GM19324 (cell line): ENCODE data around the gene WDR33.

Experiments used
- ATAC-seq: cut with Tn5 transposase; IDR thresholded peaks from one replicate; pipeline ENCODE4 v1.9.1; 2021; ENCODE audit warnings: mild to moderate bottlenecking, moderate library complexity; ENCODE audit not compliant: unreplicated experiment, low FRiP score

WDR33 gene

GRCh38 chr2:127726158-127726880 is 84.7 kb downstream of the WDR33 start:
- ATAC-seq = no peak

DNA sequence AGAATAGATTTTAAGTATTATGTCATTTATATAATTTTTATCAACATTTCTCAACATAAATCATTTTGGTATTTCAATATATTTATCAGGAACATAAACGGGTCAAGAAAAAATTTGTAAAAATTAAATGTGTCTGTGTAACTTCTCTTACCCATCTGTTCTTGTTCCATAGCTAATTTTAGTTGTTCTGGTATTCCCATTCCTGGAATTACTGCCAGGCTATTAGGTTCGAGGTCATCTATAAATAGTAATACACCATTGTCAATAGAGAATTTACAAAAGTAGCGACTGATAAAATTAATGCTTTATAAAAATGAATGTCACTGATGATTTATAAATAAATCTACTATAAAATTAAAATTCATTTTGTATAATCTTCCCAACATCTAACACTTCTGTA is 88.2 kb downstream of the WDR33 start:
- ATAC-seq = no peak

DNA sequence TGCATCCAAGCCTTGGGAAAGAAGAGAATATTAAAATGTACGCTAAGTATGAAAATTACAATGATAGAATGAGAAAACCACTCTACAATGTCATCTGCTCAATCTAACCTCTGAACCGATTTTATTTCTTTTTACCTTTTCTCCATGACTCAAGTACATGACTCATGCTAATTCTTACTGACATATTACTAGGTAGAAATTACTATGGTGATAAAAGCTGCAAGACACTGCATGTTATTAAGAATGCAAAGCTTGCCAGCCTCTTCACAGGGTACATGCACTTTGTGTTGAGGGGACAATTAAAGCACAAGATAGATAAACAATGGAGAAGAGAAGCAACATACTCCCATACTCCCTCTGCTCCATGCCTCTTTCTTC is 89.0 kb downstream of the WDR33 start:
- no peak for ATAC-seq

DNA sequence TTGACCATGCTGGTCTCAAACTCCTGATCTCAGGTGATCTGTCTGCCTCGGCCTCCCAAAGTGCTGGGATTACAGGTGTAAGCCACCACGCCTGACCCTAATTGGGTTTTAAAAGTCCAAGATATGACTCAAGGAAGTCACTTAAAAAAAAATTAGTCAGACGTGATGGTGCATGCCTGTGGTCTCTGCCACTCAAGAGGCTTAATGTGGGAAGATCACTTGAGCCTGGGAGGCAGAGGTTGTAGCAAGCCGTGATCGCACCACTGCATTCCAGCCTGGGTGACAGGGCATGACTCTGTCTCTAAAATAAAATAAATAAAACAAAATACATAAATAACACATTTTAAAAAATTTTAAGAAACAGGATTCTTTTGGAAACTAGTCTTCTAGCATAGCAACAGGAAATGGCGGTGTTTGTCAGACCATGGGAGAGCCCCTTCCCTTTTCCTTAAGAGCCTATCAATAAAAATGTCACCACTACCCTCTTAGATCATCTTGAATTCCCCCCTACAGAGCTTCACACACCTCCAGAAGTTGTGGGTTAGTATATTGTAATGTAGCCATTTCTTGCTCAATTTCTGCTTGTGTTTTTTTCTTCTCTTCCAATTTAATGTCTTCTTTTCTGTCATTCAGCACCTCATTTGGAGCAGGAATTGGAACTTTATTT is 89.5 kb downstream of the WDR33 start:
- no peak for ATAC-seq

- no peak for ATAC-seq
Measured at GRCh38 chr2:127719301-127720218, 91.4 kb downstream of the WDR33 start.

DNA sequence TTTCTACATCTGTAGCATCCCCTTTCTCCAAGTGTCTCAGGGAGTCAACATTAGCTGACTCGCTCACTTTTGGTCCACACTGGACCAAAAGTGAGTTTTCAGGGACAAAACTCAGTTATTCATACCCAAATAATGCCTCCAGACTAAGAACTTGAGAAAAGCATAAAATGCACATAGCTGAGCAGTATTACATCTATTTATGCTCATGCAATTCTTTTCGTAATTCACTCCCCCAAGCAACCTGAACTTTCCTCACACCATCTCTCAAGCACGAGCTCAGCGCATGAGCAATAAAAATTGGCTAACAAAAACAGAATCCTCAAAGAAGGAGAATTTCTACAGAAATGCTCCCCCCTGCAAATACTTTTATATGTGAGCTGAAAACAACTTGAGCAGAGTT is 92.7 kb downstream of the WDR33 start:
- no peak for ATAC-seq

DNA sequence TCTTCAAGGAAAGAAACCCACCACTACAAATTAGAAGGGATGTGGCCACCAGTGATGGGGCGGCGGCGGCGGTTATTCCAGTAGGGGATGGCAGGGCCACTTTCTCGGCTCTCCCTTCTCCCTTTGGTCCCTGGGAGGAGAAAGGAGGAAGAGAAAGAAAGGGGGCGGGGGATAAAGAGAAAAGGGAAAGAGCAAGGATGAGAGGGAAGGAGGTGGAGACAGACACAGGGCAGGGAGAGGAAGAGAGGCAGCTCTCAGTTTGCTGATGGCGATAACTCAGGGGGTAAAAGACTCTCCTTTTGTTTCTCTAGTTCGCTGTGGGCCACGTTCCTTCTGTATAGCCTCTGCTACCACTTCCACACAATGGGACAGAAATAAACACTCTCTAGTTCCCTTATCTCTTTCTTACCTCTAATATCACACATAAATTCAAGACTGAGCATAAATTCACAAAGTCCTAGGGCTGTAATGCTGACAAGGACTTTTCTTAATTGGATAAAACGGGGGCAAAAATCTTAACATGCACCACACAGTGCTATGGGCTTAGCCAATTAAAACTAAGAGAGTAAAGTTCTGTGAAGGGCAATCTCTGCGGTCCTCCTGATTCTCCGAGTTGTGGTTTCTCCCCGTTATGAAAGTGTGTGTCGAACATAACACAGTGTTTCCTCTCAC is 95.1 kb downstream of the WDR33 start:
- ATAC-seq = no peak

DNA sequence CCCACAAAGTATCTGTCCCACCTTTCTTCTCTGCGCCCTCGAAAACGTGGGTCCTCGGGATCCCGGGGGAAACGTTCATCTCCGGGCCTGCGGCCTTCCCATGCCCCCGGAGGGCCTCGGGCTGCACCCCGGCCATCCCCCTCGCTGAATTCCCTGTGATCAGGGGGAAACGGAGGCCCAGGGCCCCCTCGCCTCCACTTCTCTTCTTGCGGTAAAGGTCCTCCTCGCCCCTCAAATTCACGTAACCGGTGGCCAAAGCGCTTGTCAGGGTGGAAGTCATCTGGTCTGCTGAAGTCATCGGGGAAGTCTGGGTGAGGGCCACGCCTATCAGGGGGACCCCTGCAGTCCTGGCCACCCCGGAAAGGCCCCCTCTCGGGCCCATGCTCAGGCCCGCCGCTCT is 97.4 kb downstream of the WDR33 start:
- ATAC-seq = no peak

- ATAC-seq = no peak
Measured at GRCh38 chr2:127712999-127713398, 98.0 kb downstream of the WDR33 start.

DNA sequence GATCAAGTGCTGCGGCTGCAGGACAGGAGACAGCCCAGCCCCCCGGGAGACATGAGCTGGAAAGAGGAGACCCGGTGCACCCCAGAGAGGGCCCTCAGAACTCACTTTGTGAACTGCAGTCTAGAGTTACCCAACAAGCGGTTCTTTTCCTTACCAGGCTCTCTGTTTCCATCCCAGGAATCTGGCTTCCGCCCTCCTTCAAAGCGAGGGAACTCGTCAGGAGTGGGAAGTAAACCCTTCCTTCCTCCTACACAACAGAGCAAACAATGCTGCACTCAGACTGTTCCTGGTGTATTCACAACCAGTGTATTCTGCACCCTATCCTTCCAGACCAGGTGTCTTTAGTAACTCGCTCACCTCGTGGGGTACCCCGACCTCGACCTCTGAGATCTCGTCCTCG is 101.6 kb downstream of the WDR33 start:
- ATAC-seq = no peak

- ATAC-seq = no peak
Measured at GRCh38 chr2:127707890-127708648, 102.9 kb downstream of the WDR33 start.

GRCh38 chr2:127706215-127706990 is 104.6 kb downstream of the WDR33 start:
- ATAC-seq = no peak

- no peak for ATAC-seq
Measured at GRCh38 chr2:127705391-127706065, 105.4 kb downstream of the WDR33 start.

DNA sequence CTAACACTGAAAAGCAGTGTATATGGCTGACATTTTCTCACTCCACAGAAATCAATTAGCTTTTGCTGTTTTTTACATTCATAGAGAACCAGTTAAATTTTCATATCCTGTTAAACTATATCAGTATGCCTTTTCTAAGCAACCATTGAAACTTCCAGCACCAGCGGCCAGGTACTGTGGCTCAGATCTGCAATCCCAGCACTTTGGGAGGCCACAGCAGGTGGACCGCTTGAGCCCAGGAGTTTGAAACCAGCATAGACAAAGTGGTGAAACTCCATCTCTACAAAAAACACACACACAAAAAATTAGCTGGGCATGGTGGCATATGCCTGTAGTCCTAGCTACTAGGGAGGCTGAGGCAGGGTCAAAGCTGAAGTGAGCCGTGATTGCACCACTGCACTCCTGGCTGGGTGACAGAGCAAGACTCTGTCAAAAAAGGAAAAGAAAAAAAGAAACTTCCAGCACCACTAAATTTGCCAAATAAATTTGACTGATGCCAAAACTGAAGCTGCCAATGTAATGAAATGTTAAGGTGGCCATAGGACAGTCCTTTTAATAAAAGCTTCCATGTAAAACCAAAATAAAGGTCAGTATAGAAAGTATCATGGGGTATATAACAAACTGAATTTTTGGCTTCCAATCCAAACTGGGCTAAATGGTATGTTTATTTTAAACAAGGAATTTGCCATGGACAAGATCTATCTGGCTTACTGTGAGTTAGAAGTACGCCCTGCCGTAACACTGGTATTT is 106.2 kb downstream of the WDR33 start:
- ATAC-seq = no peak

GRCh38 chr2:127703282-127703681 is 107.7 kb downstream of the WDR33 start:
- ATAC-seq = no peak

DNA sequence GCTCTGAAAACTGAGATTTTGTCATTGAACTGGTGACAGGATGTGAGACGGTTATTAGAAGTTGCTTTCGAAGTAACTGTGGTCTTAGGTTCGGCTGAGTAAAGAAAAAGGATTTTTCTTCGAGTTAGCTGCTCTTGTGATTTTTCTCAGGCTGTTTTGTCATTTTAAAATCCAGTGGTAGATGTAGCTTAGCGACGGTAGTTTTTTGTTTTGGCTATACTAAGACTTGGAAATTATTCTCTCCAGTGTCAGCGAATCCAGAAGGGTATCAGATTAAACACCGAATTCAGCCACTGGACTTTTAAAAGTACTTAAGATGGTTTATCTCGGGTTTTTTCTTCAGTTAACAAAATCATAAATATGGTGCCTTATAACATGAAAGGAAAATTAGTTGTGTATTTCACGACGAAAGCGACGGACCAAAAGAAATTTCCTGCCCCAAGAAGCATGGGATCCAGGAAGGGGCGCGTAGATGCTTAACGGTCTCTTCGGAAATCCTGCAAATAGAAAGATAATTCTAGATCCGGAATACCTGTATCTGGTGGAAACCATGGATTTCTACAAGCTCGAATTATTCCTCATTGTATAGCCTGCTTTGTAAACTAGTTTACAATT is 108.5 kb downstream of the WDR33 start:
- no peak for ATAC-seq

GRCh38 chr2:127701651-127702394 is 109.1 kb downstream of the WDR33 start:
- peak; percentile 56 for ATAC-seq
